Endothelial cell of umbilical vein (primary cell): ENCODE results near the gene VPS37C. TPM values are rescaled to one million over a fixed set of nuclear protein-coding genes. Genes with fewer than 3 reads are reported as not detected.

Source experiments
- BruUV-seq: library from RNA; stranded (reverse); fragments of 400-500 nt; replicated peaks from 2 replicates; lab custom pipeline; 2021; lab: Mats Ljungman, UMichigan
- CTCF ChIA-PET: fragments of 300-600, 350-600 bp; sonication (Branson Sonifier 250); formaldehyde crosslinking; loops from one replicate; lab custom pipeline; 2021; ENCODE audit warnings: antibody characterized with exemption, inconsistent platforms; lab: Charles Lee
- POLR2A ChIA-PET: fragments of 300-600, 350-600 bp; sonication (Branson Sonifier 250); formaldehyde crosslinking; loops from one replicate; lab custom pipeline; 2021; ENCODE audit warnings: antibody characterized with exemption, inconsistent platforms; lab: Charles Lee
- DNase-seq: peaks from one replicate; pipeline ENCODE4 v3.0.0-alpha.2; 2011; ENCODE audit warnings: low read depth, low spot score
- FAIRE-seq: peaks from 2 replicates; lab custom pipeline; 2011; peaks lifted over from hg19 to GRCh38; lab: Jason Lieb, UNC
- H2AFZ ChIP-seq: 2 replicates; pipeline ENCODE4 v1.6.0; 2012; ENCODE audit warnings: low read depth, low read length, control low read depth, inconsistent platforms
- H3K27ac ChIP-seq: 2 replicates; pipeline ENCODE4 v1.5.1; 2011; ENCODE audit warnings: low read depth, mild to moderate bottlenecking, control low read depth, low read length, moderate library complexity; ENCODE audit not compliant: insufficient read depth
- H3K27me3 ChIP-seq, 2 experiments: 2 replicates each; pipeline versions ENCODE4 v1.6.0 to v1.6.1; 2011; ENCODE audit warnings: low read length in 2 of 2, mixed read lengths in 1 of 2; ENCODE audit not compliant: control insufficient read depth in 2 of 2, insufficient read depth in 2 of 2
- H3K36me3 ChIP-seq, 2 experiments: 2 replicates in 1 of 2; 3 replicates in 1 of 2; pipeline ENCODE4 v1.5.1; 2011; ENCODE audit warnings: low read length in 2 of 2, mild to moderate bottlenecking in 1 of 2, moderate library complexity in 1 of 2; ENCODE audit not compliant: control insufficient read depth in 2 of 2, insufficient read depth in 2 of 2; ENCODE audit errors: extremely low read depth in 1 of 2
- H3K4me1 ChIP-seq: 3 replicates; pipeline ENCODE4 v1.5.1; 2011; ENCODE audit warnings: mild to moderate bottlenecking, low read length; ENCODE audit not compliant: control insufficient read depth, insufficient read depth; ENCODE audit errors: extremely low read depth
- H3K4me2 ChIP-seq: 2 replicates; pipeline ENCODE4 v1.6.1; 2011; ENCODE audit warnings: low read length, control low read depth, mixed read lengths; ENCODE audit not compliant: insufficient read depth
- H3K4me3 ChIP-seq, 3 experiments: fragments of 200-600 bp in 1 of 3; sonication (generic), shearing (Covaris generic) in 1 of 3; replicated peaks in 1 of 3; 2 replicates each; pipeline ENCODE4 v1.5.1; 2011 to 2016; ENCODE audit warnings: control low read depth in 3 of 3, low read length in 3 of 3, mild to moderate bottlenecking in 2 of 3, inconsistent platforms in 1 of 3, low read depth in 1 of 3, moderate library complexity in 1 of 3; ENCODE audit not compliant: insufficient read depth in 1 of 3
- H3K79me2 ChIP-seq: 2 replicates; pipeline ENCODE4 v1.6.0; 2012; ENCODE audit warnings: low read length, inconsistent platforms; ENCODE audit not compliant: control insufficient read depth, insufficient read depth
- H3K9ac ChIP-seq: replicated peaks from 2 replicates; pipeline ENCODE3; 2011; ENCODE audit warnings: low read length, control low read depth; ENCODE audit not compliant: insufficient read depth; ENCODE audit errors: extremely low read depth
- H3K9me1 ChIP-seq: replicated peaks from 3 replicates; pipeline ENCODE4 v1.6.0; 2011; ENCODE audit warnings: mild to moderate bottlenecking, low read length; ENCODE audit not compliant: control insufficient read depth, insufficient read depth; ENCODE audit errors: extremely low read depth
- H3K9me3 ChIP-seq: replicated peaks from 2 replicates; pipeline ENCODE4 v1.5.1; 2012; ENCODE audit warnings: low read length, inconsistent platforms; ENCODE audit not compliant: control insufficient read depth, insufficient read depth
- H4K20me1 ChIP-seq: replicated peaks from 2 replicates; pipeline ENCODE3; 2011; ENCODE audit warnings: mild to moderate bottlenecking, low read length; ENCODE audit not compliant: control insufficient read depth, insufficient read depth; ENCODE audit errors: extremely low read depth
- EZH2 ChIP-seq: IDR thresholded peaks from 2 replicates; pipeline ENCODE4 v1.6.1; 2012; ENCODE audit warnings: borderline replicate concordance, low read depth, mild to moderate bottlenecking, moderate library complexity, low read length, inconsistent platforms; ENCODE audit not compliant: severe bottlenecking
- FOS ChIP-seq: IDR thresholded peaks from 2 replicates; pipeline ENCODE4 v1.6.1; 2011; ENCODE audit warnings: mild to moderate bottlenecking, low read length, moderate library complexity, borderline replicate concordance; ENCODE audit not compliant: insufficient read depth
- GATA2 ChIP-seq: IDR thresholded peaks from 2 replicates; pipeline ENCODE4 v1.7.0; 2011; ENCODE audit warnings: low read depth, mild to moderate bottlenecking, moderate library complexity, mixed read lengths, low read length; ENCODE audit not compliant: insufficient read length, insufficient read depth
- JUN ChIP-seq: IDR thresholded peaks from 2 replicates; pipeline ENCODE4 v1.6.1; 2011; ENCODE audit warnings: borderline replicate concordance, low read depth; ENCODE audit not compliant: insufficient read length, insufficient read depth
- MYC ChIP-seq: IDR thresholded peaks from one replicate; pipeline ENCODE4 v1.6.1; 2011; ENCODE audit warnings: mild to moderate bottlenecking, low read depth, low read length
- POLR2A ChIP-seq: IDR thresholded peaks from 2 replicates; pipeline ENCODE4 v1.6.1; 2012; ENCODE audit warnings: low read depth, mild to moderate bottlenecking, control low read depth, low read length
- POLR2AphosphoS5 ChIP-seq: IDR thresholded peaks from 2 replicates; pipeline ENCODE4 v1.6.1; 2012; ENCODE audit warnings: low read depth, mild to moderate bottlenecking, control low read depth, low read length, moderate library complexity; ENCODE audit not compliant: insufficient read depth
- dilution Hi-C: fragments of 300-500 bp; cut with MboI; formaldehyde crosslinking; loops from one replicate; pipeline ENCODE4 v1.15.0; 2019; ENCODE audit warnings: low sequenced_read_pairs; ENCODE audit not compliant: extremely low pct_ligation_motif_present
- intact Hi-C: fragments of 100-400 bp; cut with micrococcal nuclease; formaldehyde crosslinking; loops from one replicate; pipeline ENCODE4 v1.10.0; 2022
- polyA plus RNA-seq, 4 experiments: library from polyadenylated mRNA; depleted of rRNA in 3 of 4; stranded (reverse) in 3 of 4; unstranded in 1 of 4; fragments of >200 nt; gene quantifications; 2 replicates each; pipeline versions ENCODE4 v1.2.1 to v1.2.3, GENCODE V29; 2011 to 2012; ENCODE audit warnings: missing spikeins in 1 of 4
- total RNA-seq: library from RNA; stranded (reverse); gene quantifications from 2 replicates; pipeline ENCODE4 v1.2.3, GENCODE V29; 2021
- TF ChIP-seq, protein P1 (sequence below), 2 donors: IDR thresholded peaks; 1 replicate in 1 of 2; 2 replicates in 1 of 2; pipeline ENCODE4 v1.5.1; 2011; ENCODE audit warnings: low read length in 2 of 2, mild to moderate bottlenecking in 2 of 2, moderate library complexity in 2 of 2, control low read depth in 1 of 2, inconsistent platforms in 1 of 2, low read depth in 1 of 2; ENCODE audit not compliant: insufficient read depth in 1 of 2; ENCODE audit errors: extremely low read depth in 1 of 2
- TF ChIP-seq, protein P2 (sequence below): IDR thresholded peaks from 2 replicates; pipeline ENCODE4 v1.6.1; 2011; ENCODE audit not compliant: insufficient read depth, insufficient read length

The VPS37C gene
- total and polyA plus RNA-seq, 2 donors (not counting 3 experiments of a cell fraction or from before 2014, with no cell fraction given) = 17.7 to 23.4 TPM

DNA sequence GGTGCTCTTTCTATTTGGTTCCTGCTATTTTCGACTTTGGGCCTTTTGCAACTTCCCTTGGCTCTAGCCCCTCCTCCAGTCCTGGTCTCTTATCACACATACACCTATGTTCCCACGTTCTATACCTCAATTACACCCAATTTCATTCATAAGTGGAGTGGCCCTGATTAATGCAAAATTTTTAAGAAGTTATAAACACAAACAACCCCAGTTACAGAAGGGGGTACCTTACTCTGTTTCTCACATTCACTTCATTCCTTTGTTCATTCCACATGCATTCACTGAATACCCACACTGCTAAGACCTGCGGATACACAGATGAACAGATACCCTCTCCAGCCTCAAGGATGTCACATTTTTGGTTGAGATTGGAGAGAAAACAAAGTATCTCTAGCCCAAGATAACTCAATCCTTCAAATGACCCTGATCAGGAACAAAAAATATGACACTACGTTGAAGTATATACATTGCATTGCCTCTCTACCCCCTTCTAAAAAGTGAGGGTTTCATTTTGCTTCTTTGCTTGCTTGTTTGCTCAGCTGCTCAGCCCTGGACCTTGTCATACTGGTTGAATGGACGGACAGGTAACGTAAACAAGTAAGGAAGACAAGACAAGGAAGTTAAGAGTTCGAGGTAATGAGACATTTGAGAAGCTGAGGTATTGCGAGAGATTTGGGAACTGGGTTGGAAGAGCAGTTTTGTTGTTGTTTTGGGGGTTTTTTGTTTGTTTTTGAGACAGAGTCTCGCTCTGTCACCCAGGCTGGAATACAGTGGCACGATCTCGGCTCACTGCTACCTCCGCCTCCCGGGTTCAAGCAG lies 3.6 kb upstream of the VPS37C start:
- BruUV-seq = no TSS peak

More for the DNA sequence above, 3.6 kb upstream of the VPS37C start:
- H4K20me1 ChIP-seq = no peaks in the 10 kb centered on the region
- H3K4me3 ChIP-seq = no peak overlapping the region
- H3K27ac ChIP-seq = no peak overlapping the region
- no peak overlapping the region for H2AFZ ChIP-seq
- H3K9me1 ChIP-seq = no peaks in the 10 kb centered on the region
- peaks cover 18% of the 10 kb centered on the region for H3K4me1 ChIP-seq
- POLR2A ChIA-PET = no interaction called here
- no peaks in the 10 kb centered on the region for H3K36me3 ChIP-seq
- TF ChIP-seq MYC (no peak), POLR2A (no peak), FOS (no peak), EZH2 (no peak), JUN (no peak), GATA2 (no peak), POLR2AphosphoS5 (no peak)
- TF ChIP-seq, protein P1, sequence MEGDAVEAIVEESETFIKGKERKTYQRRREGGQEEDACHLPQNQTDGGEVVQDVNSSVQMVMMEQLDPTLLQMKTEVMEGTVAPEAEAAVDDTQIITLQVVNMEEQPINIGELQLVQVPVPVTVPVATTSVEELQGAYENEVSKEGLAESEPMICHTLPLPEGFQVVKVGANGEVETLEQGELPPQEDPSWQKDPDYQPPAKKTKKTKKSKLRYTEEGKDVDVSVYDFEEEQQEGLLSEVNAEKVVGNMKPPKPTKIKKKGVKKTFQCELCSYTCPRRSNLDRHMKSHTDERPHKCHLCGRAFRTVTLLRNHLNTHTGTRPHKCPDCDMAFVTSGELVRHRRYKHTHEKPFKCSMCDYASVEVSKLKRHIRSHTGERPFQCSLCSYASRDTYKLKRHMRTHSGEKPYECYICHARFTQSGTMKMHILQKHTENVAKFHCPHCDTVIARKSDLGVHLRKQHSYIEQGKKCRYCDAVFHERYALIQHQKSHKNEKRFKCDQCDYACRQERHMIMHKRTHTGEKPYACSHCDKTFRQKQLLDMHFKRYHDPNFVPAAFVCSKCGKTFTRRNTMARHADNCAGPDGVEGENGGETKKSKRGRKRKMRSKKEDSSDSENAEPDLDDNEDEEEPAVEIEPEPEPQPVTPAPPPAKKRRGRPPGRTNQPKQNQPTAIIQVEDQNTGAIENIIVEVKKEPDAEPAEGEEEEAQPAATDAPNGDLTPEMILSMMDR (IDR thresholded peaks at IDR 0.05; ENCODE audit: extremely low read depth in 1 of 2, insufficient read depth in 1 of 2, low read depth in 1 of 2, low read length in 2 of 2) = no peak
- TF ChIP-seq, protein P2, sequence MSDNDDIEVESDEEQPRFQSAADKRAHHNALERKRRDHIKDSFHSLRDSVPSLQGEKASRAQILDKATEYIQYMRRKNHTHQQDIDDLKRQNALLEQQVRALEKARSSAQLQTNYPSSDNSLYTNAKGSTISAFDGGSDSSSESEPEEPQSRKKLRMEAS = no peak
- no peak overlapping the region for H3K9ac ChIP-seq
- H3K27me3 ChIP-seq = peaks cover 0 to 1% of the 10 kb centered on the region in 2 experiments
- no peak for DNase-seq
- CTCF ChIA-PET = no interaction called here
- FAIRE-seq = no peak
- no peak overlapping the region for H3K4me2 ChIP-seq
- intact Hi-C loops (no loop called here), dilution Hi-C loops (no loop called here)
- no peaks in the 10 kb centered on the region for H3K9me3 ChIP-seq
- H3K79me2 ChIP-seq = peaks cover 10% of the 10 kb centered on the region
